Karpas-422 (cell line): ENCODE data around the gene LYPLA2. TPM values are rescaled to one million over a fixed set of nuclear protein-coding genes. Genes with fewer than 3 reads are reported as not detected.
"Not testable (repeated sequence)": the region's sequence is repeated elsewhere in the genome, so short reads cannot be mapped to it uniquely, and the experiment has no call there.

ENCODE experiments used
- DNase-seq: peaks from one replicate; pipeline ENCODE4 v3.0.0-alpha.2; 2015
- H2AFZ ChIP-seq: fragments of 200-600 bp; sonication (generic); 2 replicates; pipeline ENCODE4 v1.6.1; 2014; ENCODE audit warnings: antibody characterized with exemption, low read length, mixed read lengths
- H3K27ac ChIP-seq: fragments of 200-600 bp; sonication (generic); 2 replicates; pipeline ENCODE4 v1.5.1; 2014; ENCODE audit warnings: mild to moderate bottlenecking, low read length, moderate library complexity
- H3K27me3 ChIP-seq: fragments of 200-600 bp; sonication (generic); 2 replicates; pipeline ENCODE4 v1.6.1; 2014; ENCODE audit warnings: low read length, mixed read lengths
- H3K36me3 ChIP-seq: fragments of 200-600 bp; sonication (generic); 2 replicates; pipeline ENCODE4 v1.6.1; 2014; ENCODE audit warnings: low read length, mixed read lengths; ENCODE audit not compliant: insufficient read depth
- H3K4me1 ChIP-seq: fragments of 200-600 bp; sonication (generic); 2 replicates; pipeline ENCODE4 v1.6.1; 2014; ENCODE audit warnings: mild to moderate bottlenecking, low read length, mixed read lengths
- H3K4me2 ChIP-seq: fragments of 200-600 bp; sonication (generic); 2 replicates; pipeline ENCODE4 v1.6.1; 2014; ENCODE audit warnings: low read length, low read depth, mild to moderate bottlenecking; ENCODE audit not compliant: poor library complexity, severe bottlenecking
- H3K4me3 ChIP-seq: fragments of 200-600 bp; sonication (generic); 2 replicates; pipeline ENCODE4 v1.5.1; 2014; ENCODE audit warnings: mild to moderate bottlenecking, antibody characterized with exemption, low read length, mixed read lengths
- H3K79me2 ChIP-seq: fragments of 200-600 bp; sonication (generic); 2 replicates; pipeline ENCODE4 v1.6.1; 2014; ENCODE audit warnings: mild to moderate bottlenecking, low read length, mixed read lengths
- H3K9ac ChIP-seq: fragments of 200-600 bp; sonication (generic); 2 replicates; pipeline ENCODE4 v1.6.0; 2014; ENCODE audit warnings: low read length
- H3K9me2 ChIP-seq: fragments of 200-600 bp; sonication (generic), shearing (Covaris generic); replicated peaks from 2 replicates; pipeline ENCODE4 v1.6.0; 2014; ENCODE audit warnings: mild to moderate bottlenecking, low read length, moderate library complexity; ENCODE audit not compliant: insufficient read depth
- H3K9me3 ChIP-seq: fragments of 300-700, 200-600 bp; sonication (generic); 2 replicates; pipeline ENCODE4 v1.6.1; 2014; ENCODE audit warnings: low read length, mixed read lengths
- H4K20me1 ChIP-seq: fragments of 200-600 bp; sonication (generic); 2 replicates; pipeline ENCODE4 v1.6.1; 2014; ENCODE audit warnings: mild to moderate bottlenecking, antibody characterized with exemption, low read length, low read depth; ENCODE audit not compliant: insufficient read depth
- total RNA-seq: library from RNA; depleted of rRNA; stranded (reverse); fragments of >200 nt; shearing (Covaris generic); gene quantifications from 2 replicates; pipeline ENCODE4 v1.2.3, GENCODE V29; 2014; ENCODE audit warnings: low replicate concordance

The LYPLA2 gene
- total RNA-seq, 1 experiment from 2014 or later: 43.1 TPM

DNA sequence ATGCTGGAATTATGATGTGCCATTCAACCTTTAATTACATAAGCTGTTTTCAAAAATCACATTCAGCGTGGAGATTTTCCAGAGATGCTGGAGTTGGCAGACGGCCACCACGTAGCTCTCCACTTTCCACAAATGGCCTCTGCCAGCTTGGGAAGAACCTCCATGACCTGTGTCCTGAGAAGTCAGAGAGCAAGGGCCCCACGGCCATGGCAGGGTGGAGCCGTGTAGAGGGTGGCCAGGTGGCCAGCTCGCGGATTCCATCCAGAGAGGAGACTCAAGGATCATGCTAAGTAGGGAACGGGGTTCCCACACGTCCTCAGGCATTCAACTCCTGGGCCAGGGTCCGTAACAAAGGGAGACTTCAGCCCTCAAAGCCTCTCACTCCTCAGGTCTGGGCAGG lies 10.9 kb downstream of the LYPLA2 start:
- no peak for DNase-seq
- H4K20me1 ChIP-seq: no peaks in the 10 kb centered on the region
- H3K27ac ChIP-seq: no peak overlapping the region
- H3K9me2 ChIP-seq: no peaks in the 10 kb centered on the region
- H3K27me3 ChIP-seq: no peaks in the 10 kb centered on the region
- peak overlapping the region; percentile 94 for H3K4me3 ChIP-seq
- no peaks in the 10 kb centered on the region for H3K36me3 ChIP-seq
- peaks cover 22% of the 10 kb centered on the region for H3K4me1 ChIP-seq
- H3K9me3 ChIP-seq: no peaks in the 10 kb centered on the region
- H3K79me2 ChIP-seq: peaks cover 8% of the 10 kb centered on the region; the same call in 1 of the 2 replicates
- peak overlapping the region; percentile 94 for H3K9ac ChIP-seq
- H2AFZ ChIP-seq: no peak overlapping the region
- peak overlapping the region; percentile 83 for H3K4me2 ChIP-seq

DNA sequence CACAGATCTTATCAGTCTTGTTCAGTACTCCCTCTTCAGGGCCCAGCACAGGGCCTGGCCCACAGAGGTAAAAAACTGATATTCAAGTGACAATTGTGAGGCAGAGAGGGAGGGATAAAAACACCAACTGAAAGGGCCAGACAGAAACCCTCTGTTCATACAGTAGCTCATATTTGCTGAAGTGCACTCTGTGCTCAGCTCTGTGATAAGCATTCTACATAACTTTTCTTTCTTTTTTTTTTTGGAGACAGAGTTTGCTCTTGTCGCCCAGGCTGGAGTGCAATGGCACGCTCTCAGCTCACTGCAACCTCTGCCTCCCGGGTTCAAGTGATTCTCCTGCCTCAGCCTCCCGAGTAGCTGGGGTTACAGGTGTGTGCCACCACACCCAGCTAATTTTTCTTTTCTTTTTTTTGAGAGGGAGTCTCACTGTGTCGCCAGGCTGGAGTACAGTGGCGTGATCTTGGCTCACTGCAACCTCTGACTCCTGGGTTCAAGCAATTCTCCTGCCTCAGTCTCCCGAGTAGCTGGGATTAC lies 11.9 kb downstream of the LYPLA2 start:
- H3K4me1 ChIP-seq: peaks cover 22% of the 10 kb centered on the region
- not testable (repeated sequence) for H3K27ac ChIP-seq, H3K4me3 ChIP-seq, H3K27me3 ChIP-seq, H4K20me1 ChIP-seq, H3K9me2 ChIP-seq, H3K79me2 ChIP-seq, H3K4me2 ChIP-seq, H3K36me3 ChIP-seq, H3K9me3 ChIP-seq, H2AFZ ChIP-seq, DNase-seq, H3K9ac ChIP-seq

DNA sequence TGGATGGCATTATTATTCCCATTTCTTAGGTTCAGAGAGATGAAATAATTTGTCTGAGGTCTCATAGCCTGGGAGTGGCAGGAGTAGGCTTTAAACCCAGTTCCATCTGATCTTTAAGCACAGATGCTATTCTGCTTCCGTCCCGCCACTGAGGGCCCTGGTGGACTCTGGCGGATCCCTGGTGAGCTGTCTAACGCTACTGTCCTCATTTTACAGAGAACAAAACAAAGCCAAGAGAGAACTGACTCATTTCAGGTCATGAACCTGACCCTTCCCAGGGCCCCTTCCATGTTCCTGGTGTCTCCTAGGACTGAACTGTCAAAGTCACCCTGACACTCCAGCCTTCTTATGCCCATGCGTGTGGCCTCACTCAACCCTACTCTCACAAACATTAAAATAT lies 12.7 kb downstream of the LYPLA2 start:
- Histone ChIP-seq H4K20me1 (no peaks in the 10 kb centered on the region), H3K79me2 (peaks cover 8% of the 10 kb centered on the region; the same call in 1 of the 2 replicates), H3K9ac (no peak overlapping the region), H3K4me2 (no peak overlapping the region), H3K36me3 (no peaks in the 10 kb centered on the region), H3K27ac (no peak overlapping the region), H3K4me3 (no peak overlapping the region), H2AFZ (no peak overlapping the region), H3K9me2 (no peaks in the 10 kb centered on the region), H3K4me1 (peaks cover 22% of the 10 kb centered on the region), H3K9me3 (no peaks in the 10 kb centered on the region), H3K27me3 (no peaks in the 10 kb centered on the region)
- DNase-seq: no peak

DNA sequence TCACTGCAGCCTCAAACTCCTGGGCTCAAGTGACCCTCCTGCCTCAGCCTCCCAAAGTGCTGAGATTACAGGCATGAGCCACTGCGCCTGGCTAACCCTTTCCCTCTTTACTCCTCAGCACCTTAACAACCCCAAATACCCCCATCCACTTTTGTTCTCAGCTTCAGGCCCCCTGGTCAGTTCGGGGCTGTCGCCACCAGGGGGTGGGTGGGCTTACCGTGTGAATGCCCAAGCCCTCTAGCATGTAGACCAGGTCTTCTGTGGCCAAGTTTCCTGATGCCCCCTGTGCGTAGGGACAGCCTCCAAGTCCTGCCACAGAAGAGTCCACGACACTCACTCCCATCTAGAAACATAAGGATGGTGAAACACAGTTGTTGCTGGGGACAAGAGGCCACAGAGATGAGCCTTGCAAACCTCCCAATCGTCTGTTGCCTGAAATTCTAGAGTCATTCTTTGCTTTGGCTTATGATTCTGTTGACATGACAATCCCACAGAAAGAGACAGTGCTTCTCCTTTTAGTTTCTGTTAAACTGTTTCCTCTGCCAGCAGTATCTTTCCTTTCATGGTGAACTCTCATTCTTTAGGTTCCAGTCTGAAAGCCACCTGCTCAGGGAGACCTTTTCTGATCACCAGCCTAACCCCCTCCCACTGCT lies 13.4 kb downstream of the LYPLA2 start:
- no peak overlapping the region for H2AFZ ChIP-seq
- DNase-seq: no peak
- no peak overlapping the region for H3K4me3 ChIP-seq
- no peak overlapping the region for H3K9ac ChIP-seq
- no peaks in the 10 kb centered on the region for H3K9me2 ChIP-seq
- no peaks in the 10 kb centered on the region for H3K27me3 ChIP-seq
- no peaks in the 10 kb centered on the region for H3K36me3 ChIP-seq
- H3K79me2 ChIP-seq: peaks cover 6% of the 10 kb centered on the region; the same call in 1 of the 2 replicates
- H3K4me1 ChIP-seq: peaks cover 16% of the 10 kb centered on the region
- H4K20me1 ChIP-seq: no peaks in the 10 kb centered on the region
- H3K27ac ChIP-seq: no peak overlapping the region
- no peak overlapping the region for H3K4me2 ChIP-seq
- no peaks in the 10 kb centered on the region for H3K9me3 ChIP-seq

DNA sequence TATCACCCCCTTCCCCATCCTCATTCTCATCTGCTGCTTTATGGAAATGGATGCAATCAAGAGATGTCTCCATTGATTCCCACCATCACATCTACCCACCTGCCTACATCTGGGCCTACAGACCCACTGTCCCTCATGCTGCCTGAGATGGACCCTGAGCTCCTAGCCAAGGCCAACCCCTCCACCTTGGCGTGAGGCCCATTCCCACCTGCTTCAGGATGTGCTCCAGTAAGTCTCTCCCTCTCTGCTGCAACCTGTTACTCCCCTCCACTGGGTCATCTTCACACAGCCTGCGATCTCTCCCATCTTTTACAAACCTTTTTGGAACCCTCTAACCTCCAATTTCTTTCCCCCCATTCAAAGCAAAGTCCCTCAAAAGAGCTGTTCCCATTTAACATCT lies 14.1 kb downstream of the LYPLA2 start:
- H3K4me3 ChIP-seq: no peak overlapping the region
- no peak overlapping the region for H3K4me2 ChIP-seq
- no peak overlapping the region for H3K27ac ChIP-seq
- H3K9me2 ChIP-seq: no peaks in the 10 kb centered on the region
- no peak for DNase-seq
- no peak overlapping the region for H2AFZ ChIP-seq
- H3K4me1 ChIP-seq: peaks cover 15% of the 10 kb centered on the region
- H3K9me3 ChIP-seq: no peaks in the 10 kb centered on the region
- no peak overlapping the region for H3K9ac ChIP-seq
- no peaks in the 10 kb centered on the region for H4K20me1 ChIP-seq
- H3K36me3 ChIP-seq: no peaks in the 10 kb centered on the region
- H3K79me2 ChIP-seq: no peaks in the 10 kb centered on the region; the same call in 1 of the 2 replicates
- H3K27me3 ChIP-seq: no peaks in the 10 kb centered on the region

DNA sequence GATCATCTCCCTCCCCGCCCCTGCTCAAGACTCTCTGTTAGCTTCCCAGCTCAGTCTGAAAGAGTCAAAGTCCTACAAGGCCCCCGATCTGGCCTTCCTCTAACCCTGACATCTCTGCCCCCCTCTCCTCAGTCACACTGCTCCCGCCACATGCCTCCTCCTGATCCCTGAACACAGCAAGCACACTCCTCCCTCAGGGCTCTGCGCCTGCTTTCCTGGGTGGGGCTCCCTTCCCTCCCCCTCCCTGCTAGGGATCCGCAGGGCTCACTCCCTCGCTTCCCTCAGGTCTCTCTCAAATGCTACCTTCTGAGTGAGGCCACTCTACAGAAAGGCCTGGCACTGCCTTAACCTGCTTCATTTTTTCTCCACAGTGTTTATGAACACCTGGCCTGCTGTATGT lies 15.3 kb downstream of the LYPLA2 start:
- no peaks in the 10 kb centered on the region for H3K79me2 ChIP-seq
- no peaks in the 10 kb centered on the region for H3K9me2 ChIP-seq
- H3K36me3 ChIP-seq: no peaks in the 10 kb centered on the region
- H3K27ac ChIP-seq: no peak overlapping the region
- H2AFZ ChIP-seq: no peak overlapping the region
- peaks cover 24% of the 10 kb centered on the region for H3K4me1 ChIP-seq
- no peaks in the 10 kb centered on the region for H3K27me3 ChIP-seq
- no peak for DNase-seq
- H3K9me3 ChIP-seq: no peaks in the 10 kb centered on the region
- H3K4me2 ChIP-seq: no peak overlapping the region
- H3K9ac ChIP-seq: no peak overlapping the region
- H3K4me3 ChIP-seq: no peak overlapping the region
- H4K20me1 ChIP-seq: no peaks in the 10 kb centered on the region

DNA sequence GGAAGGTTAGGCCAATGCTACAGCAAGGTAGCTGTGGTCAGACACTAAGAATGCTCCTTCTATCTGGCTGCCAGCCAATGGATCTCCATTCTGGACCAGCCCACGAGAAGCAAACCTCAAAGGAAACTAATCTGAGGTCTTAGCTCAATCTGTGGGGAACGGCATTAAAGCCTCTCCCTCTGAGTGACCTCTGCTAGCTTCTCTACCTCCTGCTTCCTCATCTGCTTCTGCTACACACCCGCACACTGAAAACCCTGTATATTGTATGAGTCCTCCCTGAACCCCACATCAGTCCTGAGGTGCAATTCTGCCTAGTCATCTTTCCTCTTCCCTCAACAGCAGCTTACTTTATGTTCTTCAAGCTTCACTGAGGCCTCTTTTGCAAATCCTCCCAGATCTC lies 16.5 kb downstream of the LYPLA2 start:
- H3K9me2 ChIP-seq: no peaks in the 10 kb centered on the region
- H3K79me2 ChIP-seq: no peaks in the 10 kb centered on the region
- DNase-seq: no peak
- H3K4me1 ChIP-seq: peaks cover 23% of the 10 kb centered on the region
- H3K9me3 ChIP-seq: no peaks in the 10 kb centered on the region
- no peak overlapping the region for H2AFZ ChIP-seq
- H3K9ac ChIP-seq: no peak overlapping the region
- H3K36me3 ChIP-seq: no peaks in the 10 kb centered on the region
- H4K20me1 ChIP-seq: no peaks in the 10 kb centered on the region
- no peak overlapping the region for H3K4me3 ChIP-seq
- H3K27ac ChIP-seq: no peak overlapping the region
- H3K27me3 ChIP-seq: no peaks in the 10 kb centered on the region
- no peak overlapping the region for H3K4me2 ChIP-seq

DNA sequence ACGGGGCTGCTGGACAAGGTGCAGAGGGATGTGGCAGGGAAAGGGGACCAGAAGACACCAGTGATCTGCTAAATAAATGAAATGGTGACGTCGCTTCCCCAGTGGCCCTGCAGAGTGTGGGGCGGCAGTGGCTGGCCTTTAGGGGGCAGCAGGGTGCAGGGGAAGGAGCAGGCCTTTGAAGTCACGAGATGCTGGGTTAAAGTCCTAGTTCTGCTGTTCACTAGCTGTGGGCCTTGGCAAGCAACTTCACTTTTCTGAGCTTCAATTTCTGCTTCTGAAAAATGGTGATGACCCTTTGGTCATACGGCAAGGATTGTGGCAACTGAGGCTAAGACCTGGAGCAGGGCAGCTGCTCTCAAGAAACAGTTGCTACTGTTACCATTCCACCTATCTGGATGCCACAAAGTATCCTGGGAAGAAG lies 18.8 kb downstream of the LYPLA2 start:
- H3K27me3 ChIP-seq: no peaks in the 10 kb centered on the region
- 0 out of 2 replicates have a peak overlapping the region, but pooled peaks have one; percentile 18 for H3K9ac ChIP-seq
- peaks cover 5% of the 10 kb centered on the region; the same call in 1 of the 2 replicates for H3K36me3 ChIP-seq
- no peaks in the 10 kb centered on the region for H3K9me2 ChIP-seq
- H3K9me3 ChIP-seq: no peaks in the 10 kb centered on the region
- no peak overlapping the region for H3K4me3 ChIP-seq
- no peak overlapping the region for H2AFZ ChIP-seq
- H3K27ac ChIP-seq: peak overlapping the region; percentile 58
- no peaks in the 10 kb centered on the region for H4K20me1 ChIP-seq
- no peaks in the 10 kb centered on the region for H3K79me2 ChIP-seq
- DNase-seq: peak; percentile 94
- peaks cover 23% of the 10 kb centered on the region for H3K4me1 ChIP-seq
- H3K4me2 ChIP-seq: no peak overlapping the region
